SK-N-SH treated with all-trans-retinoic acid at 6 μM for 48 hours (cell line): Measurements from ENCODE around the gene THY1.

ENCODE experiments used
- RARB ChIP-seq: fragments of 250-450 bp; sonication (Bioruptor Pico); IDR thresholded peaks from 2 replicates; pipeline ENCODE4 v1.8.0; 2021; ENCODE audit warnings: mild to moderate bottlenecking, moderate library complexity
- ZFP30 ChIP-seq: fragments of 450-650 bp; formaldehyde crosslinking; IDR thresholded peaks from 2 replicates; pipeline ENCODE4 v1.5.0; 2022; ENCODE audit warnings: mild to moderate bottlenecking, moderate library complexity
- ZNF565 ChIP-seq: fragments of 450-650 bp; formaldehyde crosslinking; conservative IDR thresholded peaks from 2 replicates; pipeline ENCODE4 v1.5.0; 2020; ENCODE audit warnings: low read depth, mild to moderate bottlenecking, moderate library complexity

DNA sequence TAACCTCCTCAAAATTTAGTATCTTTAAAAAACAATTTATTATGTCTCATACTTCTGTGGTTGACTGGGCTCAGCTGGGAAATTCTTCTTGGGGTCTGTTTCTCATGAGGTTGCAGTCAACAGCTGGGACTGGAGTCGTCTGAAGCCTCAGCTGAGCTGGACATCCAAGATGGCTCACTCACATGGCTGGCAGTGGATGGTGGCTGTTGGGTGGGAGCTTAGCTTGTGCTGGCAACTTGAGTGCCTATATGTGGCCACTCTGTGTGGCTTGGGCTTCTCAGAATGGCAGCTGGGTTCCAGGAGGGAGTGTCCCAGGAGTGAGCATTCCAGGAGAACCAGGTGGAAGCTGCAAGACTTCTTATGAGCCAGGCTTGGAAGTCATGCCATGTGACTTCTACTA lies 13.2 kb downstream of the THY1 start:
- TF ChIP-seq ZFP30 (CRISPR knock-in tag) (no peak), ZNF565 (CRISPR knock-in tag) (no peak), RARB (CRISPR knock-in tag) (no peak)
